ENCODE results near the gene TDRD6.

Gene TDRD6

DNA sequence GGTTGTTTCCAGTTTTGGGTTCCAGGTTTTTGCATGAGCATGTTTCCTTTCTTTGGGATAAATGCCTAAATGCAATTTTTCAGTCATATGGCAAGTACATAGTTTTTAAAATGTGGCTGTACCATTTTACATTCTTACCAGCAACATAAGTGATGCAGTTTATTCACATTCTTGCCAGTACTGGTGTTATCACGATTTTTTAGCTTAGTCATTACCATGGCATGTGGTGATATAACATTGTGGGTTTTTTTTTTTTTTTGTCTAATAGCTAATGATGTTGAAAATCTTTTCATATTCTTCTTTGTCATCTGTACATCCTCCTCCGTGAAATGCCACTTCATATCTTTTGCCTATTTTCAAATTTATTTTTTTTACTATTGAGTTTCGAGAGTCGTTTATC, 2.9 kb upstream of the TDRD6 start:
- DNase-seq, result no peak

GRCh38 chr6:46688117-46688965, 656 bp downstream of the TDRD6 start:
- no peak for DNase-seq

GRCh38 chr6:46688966-46689335, 1.3 kb downstream of the TDRD6 start:
- no peak for DNase-seq

DNA sequence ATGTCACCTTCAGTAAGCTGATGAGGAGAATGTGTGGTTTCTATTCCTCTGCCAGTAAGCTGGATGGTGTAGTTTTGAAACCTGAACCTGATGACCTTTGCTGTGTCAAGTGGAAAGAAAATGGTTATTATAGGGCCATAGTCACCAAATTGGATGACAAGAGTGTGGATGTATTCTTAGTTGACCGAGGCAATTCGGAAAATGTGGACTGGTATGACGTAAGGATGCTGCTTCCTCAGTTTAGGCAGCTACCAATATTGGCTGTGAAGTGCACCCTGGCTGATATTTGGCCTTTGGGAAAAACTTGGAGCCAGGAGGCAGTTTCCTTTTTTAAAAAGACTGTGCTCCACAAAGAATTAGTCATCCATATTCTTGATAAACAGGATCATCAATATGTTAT, 2.0 kb downstream of the TDRD6 start:
- DNase-seq, result no peak

DNA sequence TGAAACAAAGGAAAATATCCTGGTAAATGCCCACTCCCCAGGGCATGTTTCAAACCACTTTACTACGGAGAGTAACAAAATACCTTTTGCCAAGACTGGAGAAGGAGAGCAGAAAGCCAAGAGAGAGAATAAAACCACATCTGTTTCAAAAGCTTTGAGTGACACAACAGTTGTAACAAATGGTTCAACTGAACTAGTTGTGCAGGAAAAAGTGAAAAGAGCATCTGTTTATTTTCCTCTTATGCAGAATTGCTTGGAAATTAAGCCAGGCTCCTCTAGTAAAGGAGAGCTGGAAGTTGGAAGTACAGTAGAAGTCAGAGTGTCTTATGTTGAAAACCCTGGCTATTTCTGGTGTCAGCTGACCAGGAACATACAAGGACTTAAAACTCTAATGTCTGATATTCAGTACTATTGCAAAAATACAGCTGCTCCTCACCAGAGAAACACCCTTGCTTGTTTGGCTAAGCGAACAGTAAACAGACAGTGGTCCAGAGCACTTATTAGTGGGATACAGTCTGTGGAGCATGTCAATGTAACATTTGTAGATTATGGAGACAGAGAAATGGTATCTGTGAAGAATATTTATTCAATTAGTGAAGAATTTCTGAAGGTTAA, 2.6 kb downstream of the TDRD6 start:
- DNase-seq, result no peak

- no peak for DNase-seq
Measured at GRCh38 chr6:46690911-46691451, 3.3 kb downstream of the TDRD6 start.

- no peak for DNase-seq
Measured at GRCh38 chr6:46699970-46700369, 12.3 kb downstream of the TDRD6 start.

DNA sequence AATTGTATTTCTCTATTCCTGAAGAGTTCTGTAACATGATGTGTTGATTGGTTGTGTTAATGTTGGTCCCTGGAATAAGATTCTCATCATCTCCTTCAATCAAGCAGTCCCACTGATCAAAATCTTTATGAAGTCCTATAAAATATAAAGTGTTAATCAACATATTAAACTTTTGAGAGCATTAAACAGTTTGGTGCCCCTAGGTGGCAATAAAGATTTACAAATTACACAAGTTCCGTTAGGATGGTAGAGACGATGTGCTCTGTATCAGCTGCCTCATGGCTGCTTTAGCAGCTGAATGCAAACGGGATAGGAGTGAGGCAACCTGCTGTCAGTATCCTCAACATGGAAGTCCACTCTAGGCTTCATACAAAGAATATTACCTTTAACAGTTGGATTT, 16.9 kb downstream of the TDRD6 start:
- DNase-seq, result no peak

DNA sequence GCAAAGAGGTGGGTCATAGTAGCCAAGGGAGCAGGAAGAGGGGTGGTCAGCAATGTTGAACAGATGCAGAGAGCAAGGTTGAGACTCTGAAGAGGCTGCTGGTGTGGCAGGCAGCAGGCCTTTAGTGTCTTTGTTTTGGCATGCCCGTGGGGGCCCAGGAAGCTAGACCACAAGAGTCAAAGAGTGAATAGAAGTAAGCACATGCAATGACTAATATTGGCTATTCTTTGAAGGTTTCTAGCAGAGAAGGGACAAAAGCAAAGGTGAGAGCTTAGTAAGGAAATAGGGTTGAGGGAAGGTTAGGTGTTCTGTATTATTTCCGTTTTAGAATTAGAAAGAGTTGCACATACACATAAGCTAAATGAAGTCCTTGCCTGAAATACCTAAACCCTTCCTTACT, 18.8 kb downstream of the TDRD6 start:
- no peak for DNase-seq

DNA sequence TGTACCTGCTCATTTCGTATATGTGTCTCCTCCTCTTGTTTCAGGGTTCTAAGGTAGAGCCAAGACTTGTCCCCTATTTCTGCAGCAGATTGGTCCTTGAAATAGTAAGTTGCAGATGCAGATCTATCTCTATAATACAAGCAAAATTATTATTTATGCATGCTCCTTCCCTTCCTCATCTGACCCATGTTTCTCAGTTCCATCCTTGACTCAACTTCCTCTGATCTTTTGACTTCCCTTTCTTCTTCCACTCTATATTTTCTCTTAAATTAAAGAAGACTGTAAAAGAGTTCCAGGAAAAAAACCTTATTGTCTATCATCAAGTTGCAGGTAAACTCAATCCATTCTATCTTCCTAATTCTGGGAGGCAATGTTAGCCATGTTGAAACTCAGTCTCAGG, 23.8 kb downstream of the TDRD6 start:
- no peak for DNase-seq

DNA sequence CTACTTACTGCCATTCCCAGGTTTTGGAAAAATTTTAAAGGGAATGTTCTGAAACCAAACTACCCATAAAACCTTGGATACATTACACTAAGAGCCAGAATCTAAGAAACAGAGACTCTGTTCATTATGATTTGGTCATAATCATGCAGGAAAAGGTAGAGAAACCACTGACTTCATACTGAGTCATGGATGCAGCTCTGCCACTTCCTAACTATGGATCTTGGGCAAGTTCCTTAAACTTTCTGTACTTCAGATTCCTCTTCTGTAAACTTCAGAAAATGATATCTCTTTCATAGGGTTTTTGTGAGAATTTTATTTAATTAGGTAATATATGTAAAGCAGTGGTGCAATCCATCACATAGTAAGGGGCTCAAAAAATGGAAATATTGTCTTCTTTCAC, 27.5 kb downstream of the TDRD6 start:
- DNase-seq, result no peak

DNA sequence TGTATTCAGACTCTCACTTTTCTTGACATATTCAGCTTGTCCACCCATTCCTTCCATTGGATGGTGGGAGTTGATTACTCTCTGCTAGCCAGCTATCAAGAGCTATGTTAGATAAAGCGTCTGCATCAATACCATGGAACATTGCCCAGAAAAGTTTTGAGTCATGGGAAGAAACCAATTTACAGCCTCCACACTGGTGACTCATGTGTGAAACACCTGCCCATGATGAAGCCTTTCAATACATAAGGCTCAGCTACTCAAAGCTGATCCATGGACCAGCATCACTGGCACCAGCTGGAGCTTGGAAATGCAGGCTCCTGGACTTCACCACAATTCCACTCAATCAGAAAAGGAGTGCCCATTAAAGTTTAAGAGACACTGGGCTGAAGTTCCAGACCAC, 31.4 kb downstream of the TDRD6 start:
- DNase-seq, result no peak

- no peak for DNase-seq
Measured at GRCh38 chr6:46720401-46720800, 32.7 kb downstream of the TDRD6 start.

GRCh38 chr6:46729787-46730326, 42.2 kb downstream of the TDRD6 start:
- no peak for DNase-seq

- no peak for DNase-seq
Measured at GRCh38 chr6:46730921-46731461, 43.3 kb downstream of the TDRD6 start.

- no peak for DNase-seq
Measured at GRCh38 chr6:46733341-46733801, 45.7 kb downstream of the TDRD6 start.

DNA sequence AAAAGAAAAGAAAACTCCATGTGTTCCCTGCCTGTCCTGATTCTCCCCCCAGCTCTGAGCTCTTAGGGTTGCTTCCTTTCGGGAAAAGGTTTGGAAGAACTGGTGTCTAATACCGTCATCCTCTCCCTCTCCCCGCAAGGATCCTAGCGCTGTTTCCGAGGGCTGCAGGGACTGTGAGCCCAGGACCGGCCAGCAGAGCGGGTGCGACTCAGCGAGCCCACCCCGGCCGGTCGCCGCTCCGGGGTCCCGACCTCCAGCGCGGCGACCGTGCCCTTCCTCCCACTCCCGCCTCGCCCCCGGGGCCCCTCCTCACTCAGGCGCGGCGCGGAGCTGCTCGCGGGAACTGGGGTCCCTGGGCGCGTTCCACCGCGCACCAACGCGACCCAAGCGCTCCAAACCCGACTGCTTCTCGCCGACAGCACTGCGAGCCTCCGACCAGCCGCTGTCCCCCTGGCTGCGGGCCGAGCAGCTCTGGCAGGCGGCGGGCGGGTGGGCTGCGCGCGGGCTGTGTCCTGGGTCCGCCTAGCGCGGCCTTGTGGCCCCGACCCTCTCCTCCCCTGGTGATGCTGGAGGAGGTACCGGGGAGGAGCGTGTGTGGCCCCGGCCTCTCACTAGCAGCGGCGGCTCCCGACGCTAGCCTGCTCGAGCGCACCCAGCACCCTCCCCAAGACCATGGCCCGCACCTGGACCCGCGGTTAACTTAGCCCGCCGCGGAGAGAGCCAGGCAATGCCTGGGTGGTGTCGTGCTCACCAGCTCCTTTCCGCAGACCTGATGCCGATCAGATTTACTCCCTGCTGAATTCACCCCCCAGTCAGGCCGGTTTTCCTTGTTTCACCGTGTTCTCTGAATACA, 47.4 kb downstream of the TDRD6 start, which contains the start of gene PLA2G7:
TSS of gene PLA2G7 (minus strand) at position 509 of the 853 bp plus-strand sequence. CDS start 12,484 bp downstream, outside the sequence.
- DNase-seq, result no peak

DNA sequence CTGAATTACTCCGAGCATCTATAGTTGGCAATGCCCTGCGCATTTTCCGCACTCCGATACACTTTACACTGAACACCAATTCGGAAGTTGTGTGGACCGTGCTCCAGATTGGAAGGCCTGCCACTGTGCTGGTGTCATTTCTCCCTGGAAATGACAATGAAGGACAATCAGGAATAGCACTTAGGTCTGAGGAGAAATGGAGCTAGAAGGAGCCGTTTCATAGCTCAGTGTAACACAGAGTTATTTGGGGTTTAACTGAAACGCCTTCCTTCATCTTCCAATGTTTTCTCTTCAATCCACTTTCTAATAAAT, 48.0 kb downstream of the TDRD6 start:
- no peak for DNase-seq

DNA sequence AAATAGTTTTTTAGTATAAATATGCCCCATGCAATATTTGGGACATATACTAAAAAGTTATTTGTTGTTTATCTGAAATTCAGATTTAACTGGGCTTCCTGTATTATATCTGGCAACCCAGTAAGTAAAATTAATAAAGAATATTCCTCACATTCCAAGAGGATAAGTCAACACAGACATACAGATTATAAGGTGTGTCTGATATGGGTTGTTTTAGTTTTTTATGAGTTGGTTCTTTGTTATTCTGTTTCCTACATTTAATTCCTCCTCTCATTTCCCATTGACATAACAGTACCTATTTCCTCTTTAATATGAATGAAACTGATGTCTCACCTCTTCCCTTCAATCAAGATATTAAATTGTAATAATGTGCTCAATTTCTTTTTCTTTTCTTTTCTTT, 49.2 kb downstream of the TDRD6 start:
- DNase-seq, result no peak

GRCh38 chr6:46741482-46741881, 53.8 kb downstream of the TDRD6 start:
- DNase-seq, result no peak

DNA sequence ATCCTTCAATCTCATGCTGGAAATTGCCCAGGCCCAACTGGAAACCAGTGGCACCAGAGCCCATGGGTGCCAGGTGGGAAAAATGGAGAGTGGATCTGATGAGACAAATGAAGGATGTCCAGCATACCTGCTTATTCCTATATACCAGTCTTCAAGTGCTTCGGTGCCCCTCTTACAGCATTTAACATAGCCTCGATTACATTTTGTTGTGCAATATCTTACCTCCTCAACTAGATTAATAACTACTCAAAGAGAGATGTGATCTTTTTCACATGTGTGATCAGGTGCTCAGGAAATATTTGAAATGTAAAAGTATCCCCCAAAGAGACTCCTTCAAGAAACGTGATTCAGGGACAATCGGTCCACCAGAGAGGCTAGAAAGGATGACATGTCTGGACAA, 54.2 kb downstream of the TDRD6 start:
- no peak for DNase-seq

- DNase-seq, result no peak
Measured at GRCh38 chr6:46743425-46744158, 55.9 kb downstream of the TDRD6 start.

All from KG1 (cell line).